ENCODE data around the gene CCDC149.
"Not testable (repeated sequence)": the region's sequence is repeated elsewhere in the genome, so short reads cannot be mapped to it uniquely, and the experiment has no call there.

Gene CCDC149

DNA sequence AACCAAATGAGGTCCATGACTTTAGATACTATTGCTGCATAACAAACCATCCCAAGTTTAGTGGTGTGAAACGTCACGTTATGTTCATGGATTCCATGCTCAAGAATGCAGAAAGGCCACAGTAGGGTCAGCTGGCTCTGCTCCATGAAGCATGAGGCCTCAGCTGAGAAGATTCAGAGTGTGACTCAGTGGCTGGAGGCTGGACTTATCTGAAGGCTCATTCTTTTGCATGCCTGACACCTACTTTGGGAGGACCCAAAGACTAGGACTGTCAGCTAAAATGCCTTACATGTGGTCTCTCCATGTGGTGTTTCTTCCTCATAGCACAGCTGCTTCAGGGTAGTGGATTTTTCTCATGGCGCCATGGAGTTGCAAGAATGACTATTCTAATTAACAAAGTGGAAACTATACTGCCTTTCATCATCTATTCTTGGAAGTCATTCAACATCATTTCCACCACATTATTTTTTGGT lies 11.5 kb upstream of the CCDC149 start:
- H3K36me3 Mint-ChIP-seq: no peaks in the 10 kb centered on the region
- H3K4me3 Mint-ChIP-seq: no peak overlapping the region
- H3K27me3 Mint-ChIP-seq: peaks cover 9% of the 10 kb centered on the region
- H3K4me1 Mint-ChIP-seq (ENCODE audit: low read depth): no peaks in the 10 kb centered on the region
- no peak overlapping the region for H3K27ac Mint-ChIP-seq
- no peaks in the 10 kb centered on the region for H3K9me3 Mint-ChIP-seq (ENCODE audit: low read depth)

- H3K27ac Mint-ChIP-seq: no peak overlapping the region
- H3K9me3 Mint-ChIP-seq (ENCODE audit: low read depth): no peaks in the 10 kb centered on the region
- no peaks in the 10 kb centered on the region for H3K4me1 Mint-ChIP-seq (ENCODE audit: low read depth)
- no peaks in the 10 kb centered on the region for H3K36me3 Mint-ChIP-seq
- no peak overlapping the region for H3K4me3 Mint-ChIP-seq
- peaks cover 8% of the 10 kb centered on the region for H3K27me3 Mint-ChIP-seq
These were observed 10.7 kb upstream of the CCDC149 start for GRCh38 chr4:24923550-24923949.

GRCh38 chr4:24923002-24923401 lies 10.2 kb upstream of the CCDC149 start:
- H3K36me3 Mint-ChIP-seq: no peaks in the 10 kb centered on the region
- no peak overlapping the region for H3K4me3 Mint-ChIP-seq
- no peaks in the 10 kb centered on the region for H3K9me3 Mint-ChIP-seq (ENCODE audit: low read depth)
- peaks cover 10% of the 10 kb centered on the region for H3K27me3 Mint-ChIP-seq
- H3K27ac Mint-ChIP-seq: no peak overlapping the region
- H3K4me1 Mint-ChIP-seq (ENCODE audit: low read depth): no peaks in the 10 kb centered on the region

DNA sequence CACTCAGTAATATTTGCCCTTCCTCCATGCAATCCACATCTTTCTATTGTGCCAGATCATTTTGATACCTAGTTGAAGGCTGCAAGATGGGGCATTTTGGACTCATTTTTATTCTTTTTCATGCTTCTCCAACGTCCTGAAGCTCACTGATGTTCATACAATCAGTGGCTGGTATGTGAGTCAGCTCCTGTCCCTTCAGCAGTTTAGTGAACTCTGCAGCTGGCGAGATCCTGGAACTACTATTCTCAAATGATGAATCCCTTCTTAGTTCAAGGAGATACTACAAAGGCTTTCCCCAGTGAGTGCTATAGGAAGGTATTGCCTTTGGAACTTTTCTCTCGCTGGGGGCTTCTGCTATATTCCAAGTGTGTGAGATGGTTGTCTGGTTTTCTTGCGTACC lies 9.6 kb upstream of the CCDC149 start:
- H3K4me3 Mint-ChIP-seq: no peak overlapping the region
- H3K27me3 Mint-ChIP-seq: peaks cover 10% of the 10 kb centered on the region
- H3K36me3 Mint-ChIP-seq: no peaks in the 10 kb centered on the region
- no peaks in the 10 kb centered on the region for H3K9me3 Mint-ChIP-seq (ENCODE audit: low read depth)
- no peaks in the 10 kb centered on the region for H3K4me1 Mint-ChIP-seq (ENCODE audit: low read depth)
- no peak overlapping the region for H3K27ac Mint-ChIP-seq

DNA sequence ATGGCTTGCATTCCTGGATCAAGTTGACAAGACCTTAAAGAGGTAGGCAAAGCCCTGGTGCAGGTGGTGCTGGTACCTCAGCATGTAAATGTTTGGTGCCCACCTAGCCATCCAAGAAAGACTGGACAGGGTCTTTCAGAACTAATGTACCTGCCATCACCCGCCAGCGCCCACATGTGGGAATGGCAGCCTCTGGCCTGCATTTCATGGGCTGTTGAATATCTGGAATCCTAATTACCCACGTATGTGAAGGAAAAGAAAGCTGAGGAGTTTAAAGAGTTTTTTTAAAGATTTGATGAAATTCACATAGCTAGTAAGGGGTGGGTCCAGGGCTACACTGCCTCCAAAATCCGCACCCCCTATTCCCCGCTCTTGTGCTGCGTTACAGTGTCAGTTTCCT lies 8.6 kb upstream of the CCDC149 start:
- Mint-ChIP-seq H3K9me3 (ENCODE audit: low read depth) (no peaks in the 10 kb centered on the region), H3K4me3 (no peak overlapping the region), H3K36me3 (no peaks in the 10 kb centered on the region), H3K27me3 (peaks cover 12% of the 10 kb centered on the region), H3K27ac (no peak overlapping the region), H3K4me1 (ENCODE audit: low read depth) (no peaks in the 10 kb centered on the region)

- no peak overlapping the region for H3K4me3 Mint-ChIP-seq
- H3K4me1 Mint-ChIP-seq (ENCODE audit: low read depth): no peaks in the 10 kb centered on the region
- H3K36me3 Mint-ChIP-seq: no peaks in the 10 kb centered on the region
- peaks cover 14% of the 10 kb centered on the region for H3K27me3 Mint-ChIP-seq
- no peak overlapping the region for H3K27ac Mint-ChIP-seq
- no peaks in the 10 kb centered on the region for H3K9me3 Mint-ChIP-seq (ENCODE audit: low read depth)
These were observed 7.2 kb upstream of the CCDC149 start for GRCh38 chr4:24920008-24920407.

GRCh38 chr4:24917076-24917856 lies 4.4 kb upstream of the CCDC149 start:
- Mint-ChIP-seq H3K27ac (no peak overlapping the region), H3K27me3 (peaks cover 21% of the 10 kb centered on the region), H3K4me3 (no peak overlapping the region), H3K36me3 (no peaks in the 10 kb centered on the region), H3K9me3 (ENCODE audit: low read depth) (no peaks in the 10 kb centered on the region), H3K4me1 (ENCODE audit: low read depth) (peaks cover 2% of the 10 kb centered on the region)

GRCh38 chr4:24915121-24915922 lies 2.5 kb upstream of the CCDC149 start:
- H3K4me1 Mint-ChIP-seq (ENCODE audit: low read depth): peaks cover 2% of the 10 kb centered on the region
- no peak overlapping the region for H3K4me3 Mint-ChIP-seq
- no peaks in the 10 kb centered on the region for H3K9me3 Mint-ChIP-seq (ENCODE audit: low read depth)
- H3K27ac Mint-ChIP-seq: no peak overlapping the region
- no peaks in the 10 kb centered on the region for H3K36me3 Mint-ChIP-seq
- peaks cover 26% of the 10 kb centered on the region for H3K27me3 Mint-ChIP-seq

GRCh38 chr4:24914460-24914859 lies 1.6 kb upstream of the CCDC149 start:
- H3K9me3 Mint-ChIP-seq (ENCODE audit: low read depth): peaks cover 7% of the 10 kb centered on the region
- peaks cover 2% of the 10 kb centered on the region for H3K4me1 Mint-ChIP-seq (ENCODE audit: low read depth)
- no peaks in the 10 kb centered on the region for H3K36me3 Mint-ChIP-seq
- peaks cover 27% of the 10 kb centered on the region for H3K27me3 Mint-ChIP-seq
- H3K27ac Mint-ChIP-seq: no peak overlapping the region
- H3K4me3 Mint-ChIP-seq: no peak overlapping the region

DNA sequence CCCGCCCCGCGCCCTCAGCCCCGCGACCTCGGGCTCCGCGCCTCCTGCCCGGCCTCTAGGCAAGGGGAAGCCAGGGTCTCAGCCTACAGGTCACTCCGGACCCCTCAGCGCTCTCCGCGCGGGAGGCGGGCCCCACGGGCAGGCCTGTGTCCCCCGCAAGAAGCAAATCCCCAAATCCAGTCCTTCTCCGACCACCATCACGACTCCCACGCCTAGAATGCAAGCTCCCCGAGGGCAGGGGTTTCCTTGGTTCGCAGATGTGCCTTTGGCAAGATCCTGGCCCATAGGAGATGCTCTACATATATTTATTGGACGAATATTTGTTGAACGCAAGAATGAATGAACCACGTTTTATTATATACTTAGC lies 260 bp upstream of the CCDC149 start:
- H3K4me3 Mint-ChIP-seq: peak overlapping the region; percentile 72
- no peak overlapping the region for H3K27ac Mint-ChIP-seq
- peaks cover 7% of the 10 kb centered on the region for H3K9me3 Mint-ChIP-seq (ENCODE audit: low read depth)
- H3K27me3 Mint-ChIP-seq: peaks cover 23% of the 10 kb centered on the region
- H3K4me1 Mint-ChIP-seq (ENCODE audit: low read depth): peaks cover 2% of the 10 kb centered on the region
- no peaks in the 10 kb centered on the region for H3K36me3 Mint-ChIP-seq

DNA sequence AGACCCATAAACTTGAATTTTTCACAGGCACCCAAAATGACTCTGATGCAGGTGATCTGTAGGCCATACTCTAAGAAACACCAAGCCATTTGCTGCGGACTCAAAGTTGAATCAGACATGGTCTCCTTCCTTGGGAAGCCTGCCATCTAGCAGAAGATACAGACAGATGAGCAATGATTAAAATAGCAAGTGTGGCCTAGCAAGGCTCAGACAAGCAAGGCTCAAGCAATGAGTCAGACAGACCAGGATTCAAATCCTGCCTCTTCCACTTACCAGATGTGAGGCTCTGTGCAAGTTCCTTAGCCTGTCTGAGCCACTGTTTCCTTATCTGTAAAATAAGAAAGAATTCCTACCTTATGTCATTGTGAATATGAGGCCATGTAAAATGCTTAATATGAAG lies 2.3 kb downstream of the CCDC149 start:
- H3K9me3 Mint-ChIP-seq (ENCODE audit: low read depth): peaks cover 10% of the 10 kb centered on the region
- peaks cover 2% of the 10 kb centered on the region for H3K4me1 Mint-ChIP-seq (ENCODE audit: low read depth)
- H3K36me3 Mint-ChIP-seq: no peaks in the 10 kb centered on the region
- H3K27ac Mint-ChIP-seq: no peak overlapping the region
- H3K4me3 Mint-ChIP-seq: no peak overlapping the region
- peaks cover 16% of the 10 kb centered on the region for H3K27me3 Mint-ChIP-seq

GRCh38 chr4:24909606-24910005 lies 3.2 kb downstream of the CCDC149 start:
- Mint-ChIP-seq H3K27me3 (peaks cover 13% of the 10 kb centered on the region), H3K9me3 (ENCODE audit: low read depth) (peaks cover 10% of the 10 kb centered on the region)
- H3K27ac Mint-ChIP-seq; H3K4me1 Mint-ChIP-seq (ENCODE audit: low read depth); H3K36me3 Mint-ChIP-seq; H3K4me3 Mint-ChIP-seq: not testable (repeated sequence)

GRCh38 chr4:24897639-24898038 lies 15.2 kb downstream of the CCDC149 start:
- Mint-ChIP-seq H3K4me3 (no peak overlapping the region), H3K36me3 (no peaks in the 10 kb centered on the region), H3K9me3 (ENCODE audit: low read depth) (no peaks in the 10 kb centered on the region), H3K27ac (no peak overlapping the region), H3K27me3 (no peaks in the 10 kb centered on the region), H3K4me1 (ENCODE audit: low read depth) (no peaks in the 10 kb centered on the region)

DNA sequence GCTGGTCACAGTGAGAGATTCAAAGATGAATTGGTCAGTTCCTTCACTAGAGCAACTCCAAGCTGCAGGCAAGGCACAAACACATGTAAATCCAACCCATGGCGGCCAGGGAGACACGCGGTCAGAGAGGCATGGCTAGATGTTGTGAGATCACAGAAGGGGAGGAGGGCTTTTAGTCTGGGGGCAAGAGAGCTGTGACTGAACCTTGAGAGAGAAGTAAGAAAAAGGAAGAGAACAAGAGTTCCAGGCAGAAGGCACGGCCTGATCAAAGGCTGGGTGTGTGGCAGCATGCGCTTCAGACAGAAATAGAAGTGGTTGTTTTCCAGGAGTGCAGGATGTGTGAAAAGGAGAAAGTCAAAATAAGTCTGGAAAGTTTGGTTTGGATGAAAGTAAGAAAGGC lies 15.9 kb downstream of the CCDC149 start:
- Mint-ChIP-seq H3K27me3 (no peaks in the 10 kb centered on the region), H3K4me1 (ENCODE audit: low read depth) (no peaks in the 10 kb centered on the region), H3K4me3 (no peak overlapping the region), H3K9me3 (ENCODE audit: low read depth) (no peaks in the 10 kb centered on the region), H3K27ac (no peak overlapping the region), H3K36me3 (no peaks in the 10 kb centered on the region)

- Mint-ChIP-seq H3K4me3 (no peak overlapping the region), H3K9me3 (ENCODE audit: low read depth) (no peaks in the 10 kb centered on the region), H3K36me3 (no peaks in the 10 kb centered on the region), H3K4me1 (ENCODE audit: low read depth) (no peaks in the 10 kb centered on the region), H3K27me3 (no peaks in the 10 kb centered on the region), H3K27ac (no peak overlapping the region)
These were observed 16.8 kb downstream of the CCDC149 start for GRCh38 chr4:24896056-24896455.
